Measurements from ENCODE around the gene NUDCD3.

NUDCD3 gene

GRCh38 chr7:44380189-44380830, 110.1 kb downstream of the NUDCD3 start:
- DNase-seq (ENCODE audit: low spot score), result no peak
- TF ChIP-seq CTCF (IDR thresholded peaks at IDR 0.05; ENCODE audit: extremely low read depth, missing control alignments), result no peak

- no peak for TF ChIP-seq CTCF (IDR thresholded peaks at IDR 0.05; ENCODE audit: extremely low read depth, missing control alignments)
- DNase-seq (ENCODE audit: low spot score), result no peak
These were observed 110.9 kb downstream of the NUDCD3 start for GRCh38 chr7:44379366-44380188.

DNA sequence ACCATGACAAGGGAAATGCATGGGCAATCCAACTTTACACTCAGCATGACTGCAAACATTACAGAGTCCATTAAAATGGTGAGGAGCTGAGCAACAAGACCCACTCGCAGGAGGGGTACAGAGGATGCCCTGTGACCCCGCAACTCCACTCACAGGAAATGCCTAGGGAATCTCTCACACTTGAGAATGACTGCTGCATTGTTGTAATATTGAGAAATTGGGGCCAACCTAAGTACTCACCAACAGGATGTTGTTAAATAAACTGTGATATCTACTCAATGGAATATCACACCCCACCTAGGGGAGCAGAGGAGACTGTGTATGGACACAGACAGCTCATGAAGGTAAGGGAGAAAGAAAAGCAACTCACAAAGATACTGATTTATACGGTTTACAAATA, 111.7 kb downstream of the NUDCD3 start:
- no peak for TF ChIP-seq CTCF (IDR thresholded peaks at IDR 0.05; ENCODE audit: extremely low read depth, missing control alignments)
- no peak for DNase-seq (ENCODE audit: low spot score)

DNA sequence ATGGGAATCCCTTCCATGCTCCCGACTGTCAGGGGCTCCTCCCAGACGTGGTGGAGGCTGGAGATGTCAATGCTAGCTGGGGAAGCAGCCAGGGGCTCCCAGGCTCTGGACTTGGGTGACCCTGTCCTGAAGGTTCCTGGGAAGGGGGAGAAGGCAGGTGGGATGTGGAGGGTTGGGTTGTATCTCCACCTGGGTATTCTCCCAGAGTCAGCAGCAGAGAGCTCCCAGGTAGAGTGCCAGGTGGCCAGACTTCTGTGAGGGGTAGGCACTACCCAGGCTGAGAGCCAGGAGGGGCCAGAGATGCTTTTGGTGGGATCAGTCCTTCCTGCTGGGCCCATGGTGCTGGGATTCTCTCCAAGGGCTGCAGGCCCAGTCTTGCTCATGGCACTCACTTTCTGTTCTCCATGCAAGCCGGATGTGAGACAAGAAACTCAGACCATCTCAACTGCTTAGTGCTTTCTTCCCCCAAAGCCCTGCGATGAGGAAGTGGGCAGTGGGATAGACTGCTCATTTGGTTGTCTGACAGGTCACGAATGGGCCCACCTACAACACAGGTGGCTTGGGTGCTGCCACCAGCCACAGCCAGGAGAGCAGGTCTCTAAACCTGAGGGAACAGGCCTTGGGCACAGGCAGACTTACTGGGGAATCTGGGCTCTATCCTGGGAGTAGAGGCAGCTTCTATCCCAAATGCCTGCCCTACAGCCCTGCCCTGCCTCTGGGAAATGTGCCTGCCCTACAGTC, 112.6 kb downstream of the NUDCD3 start:
- peak; percentile 68 for DNase-seq (ENCODE audit: low spot score)
- no peak for TF ChIP-seq CTCF (IDR thresholded peaks at IDR 0.05; ENCODE audit: extremely low read depth, missing control alignments)

- TF ChIP-seq CTCF (IDR thresholded peaks at IDR 0.05; ENCODE audit: extremely low read depth, missing control alignments), result no peak
- no peak for DNase-seq (ENCODE audit: low spot score)
These were observed 113.4 kb downstream of the NUDCD3 start for GRCh38 chr7:44377134-44377463.

- TF ChIP-seq CTCF (IDR thresholded peaks at IDR 0.05; ENCODE audit: extremely low read depth, missing control alignments), result no peak
- no peak for DNase-seq (ENCODE audit: low spot score)
These were observed 113.9 kb downstream of the NUDCD3 start for GRCh38 chr7:44376429-44377133.

Measured in GM20000 (cell line).